ENCODE data around the gene DLG1.

- TF ChIP-seq POLR2A (IDR thresholded peaks at IDR 0.05) (no peak), CTCF (IDR thresholded peaks at IDR 0.05) (no peak)
These were observed 46.3 kb upstream of the DLG1 start for GRCh38 chr3:197344582-197345318.

Data from adrenal gland (tissue), 5 donors.